Stimulated activated CD4-positive, alpha-beta T cell treated with anti-CD3 and anti-CD28 coated beads, Interleukin-4, amount 100 ng/mL, for 48 hours (primary cell): ENCODE data around the gene TTC9C.
"Not testable (repeated sequence)": the region's sequence is repeated elsewhere in the genome, so short reads cannot be mapped to it uniquely, and the experiment has no call there.

ENCODE experiments used
- DNase-seq, 2 donors: peaks; one replicate each; pipeline ENCODE4 v3.0.0-alpha.2; 2020; ENCODE audit warnings: low read depth in 2 of 2

Gene TTC9C

GRCh38 chr11:62709247-62710000 lies 18.9 kb upstream of the TTC9C start:
- peak; percentile 91 to 95 for DNase-seq

- DNase-seq: no peak
Observed at GRCh38 chr11:62710001-62710345, 18.3 kb upstream of the TTC9C start.

- no peak for DNase-seq
Observed at GRCh38 chr11:62712276-62712812, 15.9 kb upstream of the TTC9C start.

- DNase-seq: no peak
Observed at GRCh38 chr11:62712861-62713260, 15.4 kb upstream of the TTC9C start.

- DNase-seq: no peak
Observed at GRCh38 chr11:62713343-62713742, 14.9 kb upstream of the TTC9C start.

- no peak for DNase-seq
Observed at GRCh38 chr11:62715150-62716130, 12.8 kb upstream of the TTC9C start.

GRCh38 chr11:62716206-62716605 lies 12.1 kb upstream of the TTC9C start:
- DNase-seq: no peak

GRCh38 chr11:62716816-62717215 lies 11.5 kb upstream of the TTC9C start:
- DNase-seq: no peak

GRCh38 chr11:62719302-62719978 lies 8.8 kb upstream of the TTC9C start:
- DNase-seq: no peak

- no peak for DNase-seq
Observed at GRCh38 chr11:62721994-62722393, 6.3 kb upstream of the TTC9C start.

- DNase-seq: no peak
Observed at GRCh38 chr11:62724171-62724570, 4.1 kb upstream of the TTC9C start.

- DNase-seq: no peak
Observed at GRCh38 chr11:62725646-62726045, 2.6 kb upstream of the TTC9C start.

GRCh38 chr11:62726156-62726914 lies 2.0 kb upstream of the TTC9C start:
- no peak for DNase-seq

GRCh38 chr11:62726915-62727164 lies 1.4 kb upstream of the TTC9C start:
- no peak for DNase-seq

- peak; percentile 95 to 98 for DNase-seq
Observed at GRCh38 chr11:62727165-62727871, 968 bp upstream of the TTC9C start, which contains the start of gene HNRNPUL2. Gene HNRNPUL2 (minus strand): TSS chr11:62727457. CDS start chr11:62727156, 301 bp downstream.

GRCh38 chr11:62727872-62728170 lies 465 bp upstream of the TTC9C start:
- DNase-seq: peak; percentile 65 to 82

GRCh38 chr11:62730076-62730475 lies 1.8 kb downstream of the TTC9C start:
- not testable (repeated sequence) for DNase-seq

GRCh38 chr11:62732830-62733229 lies 4.5 kb downstream of the TTC9C start:
- no peak for DNase-seq

GRCh38 chr11:62737196-62737595 lies 8.9 kb downstream of the TTC9C start:
- no peak for DNase-seq

- DNase-seq: no peak
Observed at GRCh38 chr11:62747475-62748160, 19.3 kb downstream of the TTC9C start.
